ENCODE results near the gene WIPF1.

GRCh38 chr2:174627216-174627615, 29.6 kb upstream of the WIPF1 start:
- TF ChIP-seq, protein P1, sequence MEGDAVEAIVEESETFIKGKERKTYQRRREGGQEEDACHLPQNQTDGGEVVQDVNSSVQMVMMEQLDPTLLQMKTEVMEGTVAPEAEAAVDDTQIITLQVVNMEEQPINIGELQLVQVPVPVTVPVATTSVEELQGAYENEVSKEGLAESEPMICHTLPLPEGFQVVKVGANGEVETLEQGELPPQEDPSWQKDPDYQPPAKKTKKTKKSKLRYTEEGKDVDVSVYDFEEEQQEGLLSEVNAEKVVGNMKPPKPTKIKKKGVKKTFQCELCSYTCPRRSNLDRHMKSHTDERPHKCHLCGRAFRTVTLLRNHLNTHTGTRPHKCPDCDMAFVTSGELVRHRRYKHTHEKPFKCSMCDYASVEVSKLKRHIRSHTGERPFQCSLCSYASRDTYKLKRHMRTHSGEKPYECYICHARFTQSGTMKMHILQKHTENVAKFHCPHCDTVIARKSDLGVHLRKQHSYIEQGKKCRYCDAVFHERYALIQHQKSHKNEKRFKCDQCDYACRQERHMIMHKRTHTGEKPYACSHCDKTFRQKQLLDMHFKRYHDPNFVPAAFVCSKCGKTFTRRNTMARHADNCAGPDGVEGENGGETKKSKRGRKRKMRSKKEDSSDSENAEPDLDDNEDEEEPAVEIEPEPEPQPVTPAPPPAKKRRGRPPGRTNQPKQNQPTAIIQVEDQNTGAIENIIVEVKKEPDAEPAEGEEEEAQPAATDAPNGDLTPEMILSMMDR (IDR thresholded peaks at IDR 0.05) = no peak
- TF ChIP-seq POLR2A (IDR thresholded peaks at IDR 0.05) = no peak
